DMS 273 (cell line): ENCODE results near the gene EWSR1.
"Not testable (repeated sequence)": the region's sequence is repeated elsewhere in the genome, so short reads cannot be mapped to it uniquely, and the experiment has no call there.

Experiments used
- DNase-seq: peaks from one replicate; lab custom pipeline; 2025; ENCODE audit not compliant: unreplicated experiment; lab: John Stamatoyannopoulos, UW

EWSR1 gene

DNA sequence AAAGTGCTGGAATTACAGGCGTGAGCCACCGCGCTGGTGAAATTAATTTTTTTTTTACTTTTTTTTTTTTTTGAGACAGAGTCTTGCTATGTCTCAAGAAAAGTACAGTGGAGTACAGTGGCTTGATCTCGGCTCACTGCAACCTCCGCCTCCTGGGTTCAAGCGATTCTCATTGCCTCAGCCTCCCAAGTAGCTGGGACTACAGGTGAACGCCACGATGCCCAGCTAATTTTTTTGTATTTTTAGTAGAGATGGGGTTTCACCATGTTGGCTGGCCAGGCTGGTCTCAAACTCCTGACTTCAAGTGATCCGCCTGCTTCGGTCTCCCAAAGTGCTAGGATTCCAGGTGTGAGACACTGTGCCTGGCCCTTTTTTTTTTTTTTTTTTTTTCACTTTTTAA is 20.2 kb upstream of the EWSR1 start:
- DNase-seq: not testable (repeated sequence)

GRCh38 chr22:29251265-29251664 is 16.8 kb upstream of the EWSR1 start:
- no peak for DNase-seq

DNA sequence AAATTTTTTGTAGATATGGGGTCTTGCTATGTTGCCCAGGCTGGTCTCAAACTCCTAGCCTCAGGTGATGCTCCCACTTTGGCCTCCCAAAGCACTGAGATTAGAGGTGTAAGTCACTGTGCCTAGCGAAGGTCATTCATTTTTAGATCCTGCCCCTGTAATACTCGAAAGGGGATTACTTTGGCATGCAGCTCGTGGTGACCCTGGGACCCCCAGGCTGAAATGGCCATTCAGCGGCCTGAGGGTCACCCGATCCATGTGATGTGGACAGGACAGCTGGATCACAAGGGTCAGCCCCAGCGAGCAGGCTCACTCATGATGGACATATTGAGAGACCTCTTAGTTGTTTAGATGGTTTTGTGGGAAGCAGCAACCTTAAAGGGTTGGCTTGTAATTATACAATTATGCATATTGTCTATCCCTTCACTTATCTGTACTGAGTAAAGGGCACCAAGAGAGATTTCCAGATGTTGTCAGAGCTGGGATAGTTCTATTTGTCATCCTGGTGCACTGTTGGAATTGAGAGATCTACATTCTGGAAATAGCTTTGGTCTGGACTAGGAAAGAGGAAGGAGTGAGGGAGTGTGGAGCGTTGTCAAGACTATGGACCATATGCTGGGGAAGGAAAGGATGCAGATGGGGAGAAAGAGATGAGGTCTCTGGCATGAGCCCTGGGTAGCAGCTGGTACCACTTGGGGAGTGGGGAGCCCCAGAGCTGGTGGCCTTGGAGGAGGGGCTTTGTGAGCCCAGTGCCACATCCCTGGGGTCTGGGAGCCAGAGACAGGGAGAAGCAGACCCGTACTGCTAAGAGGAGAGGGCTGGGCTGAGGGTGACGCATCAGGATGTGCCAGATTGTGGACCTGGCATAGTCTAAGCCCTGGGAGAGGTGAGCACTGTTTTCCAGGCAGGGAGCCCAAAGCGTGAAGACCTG is 15.8 kb upstream of the EWSR1 start:
- peak; percentile 18 for DNase-seq

GRCh38 chr22:29253561-29254285 is 14.3 kb upstream of the EWSR1 start:
- no peak for DNase-seq

DNA sequence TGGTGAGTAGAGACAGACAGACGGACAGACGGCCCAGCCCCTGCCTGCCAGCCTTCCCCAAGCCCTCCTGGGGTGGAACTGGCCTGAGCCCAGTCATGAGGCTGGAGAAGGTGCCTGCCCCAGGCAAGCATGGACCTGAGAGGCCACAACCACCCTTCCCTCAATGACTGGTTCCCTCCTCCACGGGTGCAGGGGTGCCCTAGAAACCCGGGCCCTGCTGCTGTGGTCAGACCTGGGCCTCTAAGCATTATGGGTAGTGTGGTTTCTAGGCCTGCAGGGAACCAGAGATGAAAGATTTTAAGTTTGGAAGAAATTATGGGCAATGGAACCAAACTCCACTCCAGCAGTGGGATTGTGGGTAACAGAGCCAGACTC is 13.8 kb upstream of the EWSR1 start:
- DNase-seq: no peak

- DNase-seq: no peak
Observed at GRCh38 chr22:29255064-29255621, 12.9 kb upstream of the EWSR1 start.

DNA sequence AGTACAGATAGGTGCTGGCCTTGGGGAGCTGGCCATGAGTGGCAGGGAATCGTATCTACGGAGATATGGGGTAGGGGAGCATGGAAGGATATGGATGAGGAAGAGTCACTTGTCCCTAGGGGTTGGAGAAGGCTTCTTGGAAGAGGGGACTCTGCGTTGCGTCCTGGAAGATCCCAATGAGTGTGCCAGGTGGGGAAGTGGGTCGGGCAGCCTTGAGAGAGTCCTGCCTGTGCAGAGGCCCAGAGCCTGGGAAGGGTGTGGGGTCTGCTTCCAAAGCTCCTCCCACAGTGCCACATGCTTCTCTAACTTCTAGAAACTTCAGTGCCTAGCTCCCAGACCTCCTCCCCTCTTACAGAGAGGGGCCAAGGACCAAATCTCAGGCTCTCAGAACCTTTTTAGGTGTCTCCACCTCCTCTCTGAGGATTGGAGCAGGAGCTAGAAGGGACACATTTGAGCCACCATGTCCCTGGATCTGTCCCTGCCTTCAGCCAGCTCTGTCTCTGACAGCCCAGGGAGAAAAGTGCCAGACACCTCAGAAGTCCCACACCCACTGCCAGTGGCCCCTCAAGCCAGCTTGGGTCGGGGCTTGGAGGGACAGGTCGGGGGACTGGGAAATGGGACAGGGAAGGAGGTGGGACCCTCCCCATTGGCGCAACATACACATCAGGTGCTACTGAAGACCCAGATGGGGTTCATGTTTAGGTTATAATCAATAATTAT is 11.3 kb upstream of the EWSR1 start:
- no peak for DNase-seq

DNA sequence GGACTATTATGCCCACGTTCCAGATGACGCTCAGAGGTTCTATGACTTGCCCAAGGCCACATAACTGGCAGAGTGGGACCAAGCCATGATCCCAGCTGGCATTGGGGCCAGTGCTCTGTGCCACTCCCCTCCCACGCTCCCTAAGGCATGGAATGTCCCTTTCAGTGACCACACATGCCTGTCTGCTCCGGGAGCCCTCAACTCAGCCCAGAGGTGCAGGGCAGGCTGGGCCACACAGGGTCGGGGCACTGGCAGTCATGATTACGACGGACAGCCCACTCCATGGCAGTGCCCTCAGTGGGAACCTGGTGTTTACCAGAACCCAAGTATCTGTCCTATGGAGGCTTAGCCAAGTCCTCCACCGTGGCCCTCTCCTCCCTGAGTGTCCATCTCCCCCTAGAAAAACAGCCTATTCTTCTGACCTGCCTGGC is 10.3 kb upstream of the EWSR1 start:
- no peak for DNase-seq

GRCh38 chr22:29258407-29259252 is 9.4 kb upstream of the EWSR1 start:
- no peak for DNase-seq

DNA sequence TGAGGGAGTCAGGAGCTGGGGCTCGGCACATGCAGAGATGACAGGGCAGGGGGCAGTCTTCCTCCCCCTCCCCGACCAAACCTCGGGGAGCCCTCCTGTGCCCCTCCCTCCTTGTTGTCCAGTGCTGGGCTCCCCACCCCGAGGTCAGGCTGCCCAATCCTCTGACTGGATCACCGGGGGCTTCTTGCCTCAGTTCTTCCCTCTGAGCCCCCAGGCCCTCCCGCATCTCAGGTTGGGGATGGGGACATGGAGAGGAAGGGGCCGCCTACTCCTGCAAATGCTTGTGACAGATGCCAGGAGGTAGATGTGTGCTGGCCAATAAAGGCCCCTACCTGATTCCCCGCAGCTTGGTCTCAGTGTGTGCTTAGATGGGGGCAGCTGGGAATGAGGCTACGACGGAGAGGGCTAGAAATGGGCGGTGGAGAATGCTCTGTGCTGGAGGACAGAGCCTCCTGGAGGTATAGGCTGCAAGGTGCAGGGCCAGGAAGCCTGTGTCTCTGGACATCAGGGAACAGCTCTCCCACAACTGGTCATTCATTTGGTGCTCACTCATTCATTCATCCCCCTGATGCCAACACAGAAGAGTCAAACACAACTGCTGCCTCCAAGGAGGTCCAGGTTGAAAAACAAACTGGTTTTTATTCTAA is 8.7 kb upstream of the EWSR1 start:
- DNase-seq: peak; percentile 49

- peak; percentile 27 for DNase-seq
Observed at GRCh38 chr22:29260031-29260560, 8.0 kb upstream of the EWSR1 start.

- no peak for DNase-seq
Observed at GRCh38 chr22:29260601-29261315, 7.3 kb upstream of the EWSR1 start.

GRCh38 chr22:29263791-29264276 is 4.2 kb upstream of the EWSR1 start:
- DNase-seq: no peak

GRCh38 chr22:29265305-29265704 is 2.8 kb upstream of the EWSR1 start:
- DNase-seq: no peak

DNA sequence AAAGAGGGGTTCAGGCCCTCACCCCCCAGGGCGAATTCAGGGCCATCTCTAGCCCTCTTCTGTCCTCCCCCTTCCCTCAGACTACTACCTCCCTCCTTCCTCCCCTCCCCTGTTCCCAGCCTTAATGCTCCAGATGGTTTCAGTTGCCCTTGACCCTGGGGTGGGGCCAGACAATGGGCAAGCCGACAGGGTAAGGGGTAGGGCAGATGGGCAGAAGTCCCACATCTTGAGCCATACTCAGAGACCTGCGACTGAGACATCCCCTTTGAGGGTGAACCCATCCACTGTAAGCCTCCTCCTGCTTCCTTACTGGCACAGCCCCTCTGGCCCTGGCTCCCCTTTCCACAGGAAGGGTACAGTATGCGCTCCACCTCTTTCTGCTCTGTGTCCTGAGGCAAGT is 2.1 kb upstream of the EWSR1 start:
- DNase-seq: no peak

- DNase-seq: peak; percentile 62
Observed at GRCh38 chr22:29266564-29267461, 1.3 kb upstream of the EWSR1 start.

DNA sequence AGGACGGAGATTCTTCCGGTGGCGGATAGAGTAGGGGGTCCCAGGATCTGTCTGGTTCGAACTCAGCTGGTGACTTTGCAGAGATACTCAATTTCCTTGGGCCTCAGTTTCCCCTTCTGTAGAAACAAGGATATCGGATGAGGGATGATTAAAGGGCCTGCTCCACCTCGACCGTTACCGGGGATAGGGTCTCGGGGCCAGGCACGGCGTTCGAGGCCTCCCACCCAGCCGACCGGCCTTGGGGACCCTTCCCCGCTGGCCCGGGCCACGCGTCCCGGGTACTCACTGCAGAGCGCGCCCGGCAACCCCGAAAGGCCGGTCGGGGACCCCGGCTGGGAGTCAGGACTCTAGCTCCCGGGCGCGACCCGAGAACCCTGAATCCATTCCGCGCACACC is 608 bp upstream of the EWSR1 start:
- DNase-seq: no peak
